HG02970 (cell line): ENCODE measurements around the gene GPR62.

Experiments
- ATAC-seq: cut with Tn5 transposase; IDR thresholded peaks from one replicate; pipeline ENCODE4 v1.9.1; 2021; ENCODE audit warnings: mild to moderate bottlenecking, moderate library complexity, moderate number of reproducible peaks; ENCODE audit not compliant: unreplicated experiment, low FRiP score

GPR62 gene

GRCh38 chr3:51953445-51953844 is 1.7 kb upstream of the GPR62 start:
- no peak for ATAC-seq

DNA sequence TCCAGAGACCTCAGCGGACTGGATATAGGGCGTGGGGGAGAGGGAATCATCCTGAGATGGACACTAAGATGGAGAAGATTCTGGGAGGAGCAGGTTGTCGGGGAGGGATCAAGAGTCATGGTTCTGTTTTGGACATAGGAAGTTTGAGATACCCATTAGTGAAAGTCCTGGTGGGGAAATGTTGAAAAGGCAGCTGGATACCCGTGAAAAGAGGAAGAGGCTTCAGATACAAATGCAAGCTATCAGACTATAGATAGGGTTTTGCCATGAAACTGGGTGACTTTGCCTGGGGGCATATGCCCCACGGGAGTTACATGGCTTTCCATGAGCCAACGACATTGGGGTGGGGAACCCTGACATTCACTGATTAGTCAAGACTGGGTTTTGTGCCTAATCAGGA is 1.1 kb upstream of the GPR62 start:
- ATAC-seq: no peak

DNA sequence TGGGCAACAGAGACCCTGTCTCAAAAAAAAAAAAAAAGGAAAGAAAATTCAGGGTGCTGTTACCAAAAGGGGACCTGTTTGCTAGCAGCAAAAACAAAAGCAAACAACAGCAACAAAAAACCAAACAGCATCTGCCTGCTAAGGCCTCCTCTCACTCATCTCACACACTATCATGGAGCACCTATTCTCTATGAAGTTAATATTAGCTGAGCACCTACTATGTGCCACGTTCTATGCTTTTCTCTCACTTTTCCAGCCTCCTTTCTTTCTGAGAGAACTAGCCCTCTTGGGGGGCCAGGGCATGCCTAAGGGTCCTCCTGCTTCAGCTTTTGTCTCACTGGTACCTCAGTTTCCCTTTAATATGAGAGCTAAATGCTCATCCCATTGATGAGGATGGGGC is 468 bp upstream of the GPR62 start:
- no peak for ATAC-seq

GRCh38 chr3:51955893-51956770 is 951 bp downstream of the GPR62 start:
- no peak for ATAC-seq

- ATAC-seq: no peak
These were observed 2.5 kb downstream of the GPR62 start for GRCh38 chr3:51957520-51958205.

DNA sequence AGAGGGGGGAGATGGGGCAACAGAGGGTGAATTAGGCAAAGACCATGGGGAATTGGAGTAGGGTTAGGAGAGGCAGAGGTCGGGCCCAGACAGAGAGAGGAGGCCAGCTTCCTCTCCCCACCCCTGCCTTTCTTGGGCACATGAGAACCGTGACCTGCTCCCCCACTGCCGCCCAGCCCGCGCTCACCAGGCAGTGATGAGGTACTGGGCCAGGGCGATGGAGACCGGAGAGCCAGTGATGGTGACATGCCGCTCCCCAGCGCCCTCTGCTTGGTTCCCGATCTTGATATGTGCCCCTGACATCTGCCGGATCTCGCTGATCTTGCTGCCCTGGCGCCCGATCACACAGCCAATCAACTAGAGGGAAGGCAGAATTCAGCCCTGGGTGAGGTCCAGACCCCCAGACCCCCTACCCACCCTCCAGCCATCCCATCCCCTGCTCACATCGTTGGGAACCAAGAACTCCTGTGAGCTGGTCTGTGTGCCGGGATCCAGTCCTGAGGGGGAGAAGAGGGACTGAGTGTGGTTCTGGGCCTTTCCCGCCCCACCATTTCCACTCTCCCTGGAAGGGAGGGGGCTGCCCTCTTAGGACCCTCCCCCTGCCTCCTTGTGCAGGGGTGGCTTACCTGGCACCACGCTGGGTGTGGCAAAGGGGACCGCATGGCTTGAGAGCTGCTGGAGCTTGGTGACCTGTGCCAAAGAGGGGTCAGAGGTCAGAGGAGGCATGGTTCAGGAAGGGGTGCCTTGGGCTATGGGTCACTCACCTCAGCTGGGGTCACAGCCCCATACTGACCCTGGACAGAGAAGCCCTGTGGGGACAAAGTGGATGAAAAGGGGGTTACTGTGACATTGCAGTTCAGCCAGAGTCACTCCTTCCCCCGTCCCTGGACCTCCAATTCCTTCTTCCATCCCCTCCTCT is 3.7 kb downstream of the GPR62 start:
- no peak for ATAC-seq

GRCh38 chr3:51959651-51960050 is 4.5 kb downstream of the GPR62 start:
- ATAC-seq: no peak

DNA sequence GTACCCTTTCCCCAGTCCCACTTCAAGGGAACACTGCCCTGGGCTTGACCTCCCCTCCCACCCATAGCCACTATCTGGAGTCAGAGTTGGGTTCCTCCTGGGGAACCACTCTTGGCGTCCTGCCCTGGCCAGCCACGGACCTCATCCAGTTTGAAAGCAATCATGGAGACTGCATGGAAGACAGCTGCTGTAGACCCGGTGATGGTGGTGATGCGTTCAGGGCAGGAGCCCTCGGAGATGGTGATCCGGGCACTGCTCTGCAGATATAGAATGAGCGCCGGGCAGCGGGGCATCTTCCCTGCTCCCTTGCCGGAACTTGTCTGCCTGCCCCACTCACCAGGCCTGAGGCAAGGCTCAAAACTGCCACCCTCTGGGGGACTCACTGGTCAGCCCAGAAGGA is 5.2 kb downstream of the GPR62 start:
- no peak for ATAC-seq

DNA sequence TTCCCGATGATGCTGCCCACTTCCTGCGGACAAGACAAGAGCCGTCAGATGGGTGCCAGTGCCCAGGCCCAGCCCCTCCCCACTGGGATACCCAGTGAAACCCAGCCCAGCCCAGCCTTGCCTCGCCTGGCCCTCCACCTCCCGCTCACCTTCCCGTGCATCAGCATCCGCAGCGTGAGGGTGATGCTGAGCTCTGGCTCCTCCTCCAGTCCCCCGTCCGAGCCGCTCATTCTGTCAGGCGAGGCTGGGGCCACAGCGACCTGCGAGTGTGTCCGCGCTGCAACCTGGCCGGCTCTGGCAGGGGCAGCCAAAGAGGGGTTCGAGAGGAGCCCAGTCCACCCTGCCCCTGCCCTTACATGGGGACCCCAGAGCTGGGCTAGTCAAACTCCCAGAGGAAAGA is 5.8 kb downstream of the GPR62 start:
- no peak for ATAC-seq

DNA sequence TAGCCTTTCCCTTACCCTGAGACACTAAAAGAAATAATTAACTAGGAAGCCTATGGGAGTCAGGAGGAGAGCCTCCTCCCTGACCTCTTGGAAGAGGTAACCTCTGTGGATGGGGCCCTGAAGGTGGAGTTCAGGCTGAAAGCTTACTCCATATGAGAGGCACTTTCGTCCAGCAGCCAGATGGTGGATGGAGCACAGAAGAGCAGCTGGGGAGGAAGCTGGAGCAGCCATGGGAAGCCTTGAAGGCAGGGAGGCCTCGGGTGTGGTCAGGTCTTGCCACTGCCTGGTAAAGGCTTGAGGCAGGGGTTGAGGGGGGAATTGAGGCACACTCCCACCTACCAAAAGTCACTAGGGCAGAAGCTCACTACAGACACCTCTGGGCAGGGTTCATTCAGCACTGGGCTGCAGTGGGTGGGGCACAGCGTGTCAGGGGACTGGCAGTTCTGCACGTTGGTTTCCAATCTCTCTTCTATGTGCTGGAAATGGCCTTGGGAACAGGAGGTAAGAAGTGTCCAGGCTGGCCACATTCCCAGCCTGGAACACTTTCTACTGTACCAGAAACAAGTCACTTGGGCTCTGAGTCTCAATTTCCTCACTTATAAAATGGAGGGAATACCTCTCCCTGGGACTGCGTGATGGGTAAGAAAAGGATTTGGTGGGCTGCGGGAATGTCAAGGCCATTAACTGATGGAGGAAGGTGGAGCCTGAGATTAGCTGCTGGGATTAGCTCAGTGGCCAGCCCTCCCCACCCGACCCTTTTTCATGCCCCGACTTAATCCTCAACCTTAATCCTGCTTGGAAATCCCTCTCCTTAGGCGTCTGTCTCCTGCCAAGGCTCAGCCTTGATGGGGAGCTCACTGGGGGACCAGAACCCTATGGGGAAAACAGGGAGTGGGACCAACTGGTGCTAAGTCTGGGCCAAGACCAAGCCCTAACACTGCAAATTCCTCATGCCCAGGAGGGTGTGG is 6.7 kb downstream of the GPR62 start:
- no peak for ATAC-seq

GRCh38 chr3:51962854-51963530 is 7.8 kb downstream of the GPR62 start:
- ATAC-seq: no peak

- ATAC-seq: no peak
These were observed 8.8 kb downstream of the GPR62 start for GRCh38 chr3:51963951-51964451.

- no peak for ATAC-seq
These were observed 9.3 kb downstream of the GPR62 start for GRCh38 chr3:51964521-51964920.

DNA sequence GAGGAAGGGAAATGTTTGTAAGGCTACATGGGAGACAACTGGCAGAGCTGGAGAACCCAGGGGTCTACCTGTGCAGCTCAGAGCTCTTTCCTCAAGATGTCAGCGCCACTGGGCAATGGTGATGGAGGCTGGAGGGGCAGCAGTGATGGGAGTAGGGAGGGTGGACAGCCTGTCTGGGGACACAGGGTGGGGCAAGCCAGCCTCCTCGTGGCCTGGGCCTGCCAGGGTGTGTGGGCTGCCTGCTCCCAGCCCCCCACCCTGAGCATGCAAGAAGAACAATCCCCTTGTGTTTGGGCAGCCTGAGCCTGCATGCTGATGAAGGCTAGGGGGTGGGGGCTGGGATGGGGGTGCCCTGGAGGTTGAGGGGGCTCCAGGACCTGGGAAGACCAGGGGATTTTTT is 10.8 kb downstream of the GPR62 start:
- no peak for ATAC-seq

DNA sequence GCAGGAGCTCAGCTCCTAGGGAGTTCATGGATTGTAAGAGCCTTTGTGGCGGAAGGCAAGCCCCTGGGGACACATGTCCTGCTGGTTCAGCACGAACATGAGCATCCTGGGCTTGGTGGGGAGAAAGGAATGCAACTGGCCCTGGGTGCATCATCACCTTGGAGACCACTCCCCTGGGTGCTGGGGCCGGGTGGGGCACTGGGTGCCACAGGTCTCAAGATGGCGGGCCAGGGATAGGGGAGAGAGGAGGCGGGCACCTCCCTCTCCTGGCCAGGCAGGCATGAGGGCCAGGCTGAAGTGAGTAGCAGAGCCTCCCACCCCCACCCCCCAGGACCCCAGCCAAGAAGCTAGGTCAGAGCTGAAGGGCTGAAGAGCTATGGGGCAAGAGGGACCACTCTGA is 11.3 kb downstream of the GPR62 start:
- ATAC-seq: no peak

- ATAC-seq: no peak
These were observed 11.8 kb downstream of the GPR62 start for GRCh38 chr3:51966922-51967383.

GRCh38 chr3:51967384-51968169 is 12.4 kb downstream of the GPR62 start, which contains the start of gene PCBP4:
Gene PCBP4 (minus strand): TSS chr3:51967454. CDS start chr3:51961240, 6,214 bp downstream.
- ATAC-seq: no peak

DNA sequence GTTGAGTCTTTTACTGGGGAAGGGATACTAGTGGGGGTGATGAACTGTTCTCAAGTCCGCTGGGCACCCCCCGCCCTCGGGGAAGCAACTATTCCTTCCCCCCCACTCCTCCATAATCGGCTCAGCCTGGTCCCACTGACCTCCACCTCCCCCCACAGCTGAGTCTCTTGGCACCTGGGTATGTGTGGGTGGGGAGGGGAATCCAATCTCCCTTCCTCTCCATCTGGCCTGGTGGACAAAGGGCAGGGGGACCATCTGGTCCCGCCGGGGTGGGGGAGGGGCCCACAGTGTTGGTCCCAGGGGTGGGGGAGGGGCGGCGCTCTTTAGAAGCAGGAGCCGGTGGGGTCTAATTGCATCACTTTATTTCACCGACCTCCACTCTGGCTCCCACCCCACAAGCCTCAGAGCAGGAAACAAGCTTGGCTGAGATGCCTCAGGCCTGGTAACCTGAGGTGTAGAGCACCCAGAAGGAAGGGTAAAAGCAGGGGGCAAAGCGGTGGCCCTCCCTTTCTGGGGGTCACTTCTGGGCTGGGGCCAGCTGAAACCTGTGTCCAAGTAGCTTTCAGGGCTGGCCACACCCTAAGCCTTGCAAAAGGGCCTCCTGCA is 13.1 kb downstream of the GPR62 start:
- ATAC-seq: no peak
